Testis (tissue), 2 donors: ENCODE data around the gene WNT3.

Experiments used
- POLR2A ChIP-seq: fragments of 450-650 bp; IDR thresholded peaks from one replicate; pipeline ENCODE4 v1.6.1; 2017; ENCODE audit warnings: antibody characterized with exemption, mild to moderate bottlenecking, moderate library complexity
- TF ChIP-seq, protein P1 (sequence below), 3 experiments: fragments of 450-650 bp in 2 of 3; fragments of 200-600 bp in 1 of 3; sonication (generic) in 1 of 3; IDR thresholded peaks; one replicate each; pipeline ENCODE4 v1.5.1; 2016 to 2019; ENCODE audit warnings: antibody characterized with exemption in 3 of 3, mild to moderate bottlenecking in 2 of 3, moderate library complexity in 1 of 3

DNA sequence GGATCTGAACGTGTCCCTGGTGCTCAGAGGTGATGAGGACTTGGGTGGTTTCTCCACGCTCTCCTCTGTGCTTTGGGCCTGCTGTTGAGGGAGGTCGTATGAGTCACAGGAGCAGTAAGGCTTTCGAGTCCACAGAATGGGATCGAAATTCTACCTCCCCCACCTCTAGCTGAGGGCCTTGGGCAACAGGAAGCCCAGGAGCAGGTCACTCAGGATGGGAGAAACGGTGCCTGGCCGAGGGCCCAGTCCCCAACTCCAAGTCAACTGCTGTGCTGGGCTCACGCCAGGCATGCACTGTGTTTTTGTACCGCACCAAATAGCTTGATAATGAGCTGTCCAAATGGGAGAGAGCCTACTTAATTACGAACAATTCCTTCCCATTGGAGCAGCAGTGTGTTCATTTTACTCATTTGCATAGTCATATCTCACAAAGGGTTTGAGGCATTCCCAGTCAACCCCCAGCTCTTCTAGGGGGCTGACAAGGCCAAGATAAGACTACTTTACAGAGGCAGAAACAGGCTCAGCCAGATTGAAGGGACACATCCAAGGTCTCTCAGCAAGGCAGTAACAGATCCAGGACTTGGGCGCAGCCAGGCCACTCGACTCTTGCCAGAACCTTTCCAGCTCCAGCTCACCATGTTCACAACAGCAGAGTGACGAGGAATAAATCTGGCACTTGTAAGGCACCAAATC, 53.6 kb downstream of the WNT3 start:
- TF ChIP-seq, protein P1, sequence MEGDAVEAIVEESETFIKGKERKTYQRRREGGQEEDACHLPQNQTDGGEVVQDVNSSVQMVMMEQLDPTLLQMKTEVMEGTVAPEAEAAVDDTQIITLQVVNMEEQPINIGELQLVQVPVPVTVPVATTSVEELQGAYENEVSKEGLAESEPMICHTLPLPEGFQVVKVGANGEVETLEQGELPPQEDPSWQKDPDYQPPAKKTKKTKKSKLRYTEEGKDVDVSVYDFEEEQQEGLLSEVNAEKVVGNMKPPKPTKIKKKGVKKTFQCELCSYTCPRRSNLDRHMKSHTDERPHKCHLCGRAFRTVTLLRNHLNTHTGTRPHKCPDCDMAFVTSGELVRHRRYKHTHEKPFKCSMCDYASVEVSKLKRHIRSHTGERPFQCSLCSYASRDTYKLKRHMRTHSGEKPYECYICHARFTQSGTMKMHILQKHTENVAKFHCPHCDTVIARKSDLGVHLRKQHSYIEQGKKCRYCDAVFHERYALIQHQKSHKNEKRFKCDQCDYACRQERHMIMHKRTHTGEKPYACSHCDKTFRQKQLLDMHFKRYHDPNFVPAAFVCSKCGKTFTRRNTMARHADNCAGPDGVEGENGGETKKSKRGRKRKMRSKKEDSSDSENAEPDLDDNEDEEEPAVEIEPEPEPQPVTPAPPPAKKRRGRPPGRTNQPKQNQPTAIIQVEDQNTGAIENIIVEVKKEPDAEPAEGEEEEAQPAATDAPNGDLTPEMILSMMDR (IDR thresholded peaks at IDR 0.05): no peak
- no peak for TF ChIP-seq POLR2A
